Kidney (tissue), 14 donors: ENCODE results near the gene GSTT2B. TPM values are rescaled to one million over a fixed set of nuclear protein-coding genes. Genes with fewer than 3 reads are reported as not detected.
"Not testable (repeated sequence)": the region's sequence is repeated elsewhere in the genome, so short reads cannot be mapped to it uniquely, and the experiment has no call there.

ENCODE experiments used
- DNase-seq, 5 donors: peaks; one replicate each; pipeline ENCODE4 v3.0.0-alpha.2; 2013 to 2020
- FAIRE-seq: peaks from 2 replicates; lab custom pipeline; 2012; peaks lifted over from hg19 to GRCh38; lab: Jason Lieb, UNC
- H3K27ac ChIP-seq, 2 donors: one replicate each; pipeline ENCODE4 v1.7.0; 2013; ENCODE audit warnings: low read depth in 2 of 2, low read length in 2 of 2, inconsistent platforms in 1 of 2
- H3K27me3 ChIP-seq: one replicate; pipeline ENCODE4 v1.7.1; 2013; ENCODE audit warnings: low read length, inconsistent platforms; ENCODE audit not compliant: control insufficient read depth, insufficient read depth
- H3K36me3 ChIP-seq, 3 donors: one replicate each; pipeline versions ENCODE4 v1.7.0 to v1.7.1; 2013; ENCODE audit warnings: low read length in 3 of 3, control low read depth in 1 of 3, inconsistent platforms in 1 of 3; ENCODE audit not compliant: insufficient read depth in 3 of 3, control insufficient read depth in 2 of 3
- H3K4me1 ChIP-seq, 3 donors: one replicate each; pipeline versions ENCODE4 v1.7.0 to v1.7.1; 2013; ENCODE audit warnings: low read length in 3 of 3, inconsistent platforms in 1 of 3, low read depth in 1 of 3; ENCODE audit not compliant: control insufficient read depth in 2 of 3, insufficient read depth in 2 of 3
- H3K4me3 ChIP-seq, 3 donors: one replicate each; pipeline versions ENCODE4 v1.7.0 to v1.8.1; 2013; ENCODE audit warnings: low read length in 3 of 3, control low read depth in 1 of 3, inconsistent platforms in 1 of 3
- H3K9ac ChIP-seq, 3 donors: one replicate each; pipeline versions ENCODE4 v1.7.0 to v1.7.1; 2013; ENCODE audit warnings: low read length in 3 of 3, control low read depth in 1 of 3, inconsistent platforms in 1 of 3
- H3K9me3 ChIP-seq, 3 donors: one replicate each; pipeline versions ENCODE4 v1.7.0 to v1.7.1; 2013; ENCODE audit warnings: low read length in 3 of 3, control low read depth in 1 of 3, inconsistent platforms in 1 of 3; ENCODE audit not compliant: control insufficient read depth in 2 of 3, insufficient read depth in 1 of 3
- CTCF ChIP-seq: IDR thresholded peaks from 3 replicates; pipeline ENCODE4 v1.5.1; 2012; ENCODE audit warnings: mild to moderate bottlenecking, moderate library complexity, borderline replicate concordance; ENCODE audit not compliant: insufficient read depth; ENCODE audit errors: extremely low read depth
- intact Hi-C: fragments of 100-400 bp; cut with DNase I; formaldehyde crosslinking; loops from one replicate; pipeline ENCODE4 v1.11.1; 2022
- polyA plus RNA-seq: library from polyadenylated mRNA; stranded (reverse); fragments of 350-450 nt; fragmentation: Illumina TruSeq; extraction: RNeasy Lipid Tissue Mini Kit (QIAGEN cat#74804); gene quantifications from one replicate; pipeline ENCODE4 v1.2.3, GENCODE V29; 2014; ENCODE audit warnings: low read depth, low replicate concordance; ENCODE audit not compliant: insufficient read depth
- total RNA-seq: library from RNA; stranded (reverse); fragmentation: NEBNext Ultra II Directional; extraction: Animal tissue kit (Norgen Biotek cat#: 25700); gene quantifications from one replicate; pipeline ENCODE4 v1.2.1, GENCODE V29; 2021
- donor health status: control.
- donor health status: control.
- donor health status: control.
- donor health status: control.
- donor health status: control.
- donor health status: DM: yes; HTN: yes; CAD: no.
- donor health status: Normal renal cell carcinoma (clear cell type).

GSTT2B gene
- total and polyA plus RNA-seq, 2 donors from 2014 or later, result 10.8 to 20.6 TPM

- H3K27me3 ChIP-seq, DNase-seq, intact Hi-C loops, H3K9ac ChIP-seq, H3K36me3 ChIP-seq, H3K4me3 ChIP-seq, H3K9me3 ChIP-seq, H3K4me1 ChIP-seq, H3K27ac ChIP-seq, FAIRE-seq: not testable (repeated sequence)
These were observed 11.2 kb downstream of the GSTT2B start for GRCh38 chr22:23949764-23950163.

DNA sequence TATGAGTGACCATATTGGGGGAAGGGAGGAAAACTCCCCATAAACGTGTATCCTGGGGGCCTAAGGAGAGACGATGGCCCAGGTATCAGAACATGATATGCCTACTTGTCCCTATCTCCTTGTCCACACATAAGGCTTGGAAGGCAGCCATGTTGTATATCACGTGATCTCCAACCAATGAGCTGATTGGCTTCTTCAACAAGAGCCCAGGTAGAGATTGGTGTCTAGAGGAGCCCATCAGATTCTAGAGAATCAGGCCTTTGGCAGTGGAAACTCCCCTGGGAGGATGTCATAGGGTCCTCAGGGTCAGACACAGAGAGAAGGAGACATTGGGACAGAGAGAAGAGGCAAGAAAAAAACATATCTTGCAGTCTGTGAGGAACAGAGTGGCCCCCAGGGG lies 13.6 kb downstream of the GSTT2B start:
- H3K4me3 ChIP-seq, H3K27me3 ChIP-seq, intact Hi-C loops, H3K9ac ChIP-seq, H3K9me3 ChIP-seq, FAIRE-seq, H3K27ac ChIP-seq, H3K4me1 ChIP-seq, DNase-seq, H3K36me3 ChIP-seq: not testable (repeated sequence)

- H3K9ac ChIP-seq, intact Hi-C loops, H3K27ac ChIP-seq, H3K4me1 ChIP-seq, DNase-seq, H3K27me3 ChIP-seq, H3K9me3 ChIP-seq, H3K4me3 ChIP-seq, H3K36me3 ChIP-seq, FAIRE-seq: not testable (repeated sequence)
These were observed 20.8 kb downstream of the GSTT2B start for GRCh38 chr22:23940166-23940565.

- Histone ChIP-seq H3K27ac (no peak overlapping the region), H3K27me3 (no peaks in the 10 kb centered on the region), H3K4me3 (no peak overlapping the region), H3K4me1 (no peaks in the 10 kb centered on the region), H3K36me3 (no peaks in the 10 kb centered on the region), H3K9me3 (no peaks in the 10 kb centered on the region), H3K9ac (no peak overlapping the region)
- no peak for TF ChIP-seq CTCF
- intact Hi-C loops, result no loop called here
- FAIRE-seq, result no peak
- DNase-seq, result no peak
These were observed 22.0 kb downstream of the GSTT2B start for GRCh38 chr22:23939017-23939357.

GRCh38 chr22:23938328-23939016 lies 22.5 kb downstream of the GSTT2B start:
- no peaks in the 10 kb centered on the region for H3K4me1 ChIP-seq
- H3K36me3 ChIP-seq, result no peaks in the 10 kb centered on the region
- no peaks in the 10 kb centered on the region for H3K27me3 ChIP-seq
- TF ChIP-seq CTCF, result no peak
- H3K27ac ChIP-seq, result no peak overlapping the region
- DNase-seq (no peak), FAIRE-seq (no peak)
- intact Hi-C loops, result no loop called here
- H3K4me3 ChIP-seq, result no peak overlapping the region
- H3K9ac ChIP-seq, result no peak overlapping the region
- H3K9me3 ChIP-seq, result no peaks in the 10 kb centered on the region
